ENCODE measurements around the gene KIAA1217.

The KIAA1217 gene

GRCh38 chr10:24552346-24553016 lies 343.5 kb downstream of the KIAA1217 start:
- no peaks in the 10 kb centered on the region for H3K36me3 ChIP-seq (replicated peaks)
- no peaks in the 10 kb centered on the region for H3K27me3 ChIP-seq (ENCODE audit: low read depth)
- no peaks in the 10 kb centered on the region; the same call in 1 of the 2 replicates for H3K4me1 ChIP-seq
- DNase-seq (ENCODE audit: low spot score in 2 of 2) = peak in 1 of 2 experiments; percentile 76
- no peaks in the 10 kb centered on the region for H3K9me3 ChIP-seq
- in situ Hi-C loops (cut with MboI; ENCODE audit: low sequenced_read_pairs) = no loop called here
- H3K4me3 ChIP-seq = no peak overlapping the region

GRCh38 chr10:24553051-24553612 lies 344.2 kb downstream of the KIAA1217 start:
- Histone ChIP-seq H3K36me3 (replicated peaks) (no peaks in the 10 kb centered on the region), H3K4me1 (no peaks in the 10 kb centered on the region; the same call in 1 of the 2 replicates), H3K9me3 (no peaks in the 10 kb centered on the region), H3K4me3 (no peak overlapping the region), H3K27me3 (ENCODE audit: low read depth) (no peaks in the 10 kb centered on the region)
- DNase-seq (ENCODE audit: low spot score in 2 of 2) = no peak
- in situ Hi-C loops (cut with MboI; ENCODE audit: low sequenced_read_pairs) = no loop called here

- Histone ChIP-seq H3K4me3 (no peak overlapping the region), H3K9me3 (no peaks in the 10 kb centered on the region), H3K27me3 (ENCODE audit: low read depth) (no peaks in the 10 kb centered on the region), H3K4me1 (no peaks in the 10 kb centered on the region; the same call in 1 of the 2 replicates), H3K36me3 (replicated peaks) (no peaks in the 10 kb centered on the region)
- in situ Hi-C loops (cut with MboI; ENCODE audit: low sequenced_read_pairs) = no loop called here
- DNase-seq (ENCODE audit: low spot score in 2 of 2) = no peak
Measured at GRCh38 chr10:24554036-24554435, 345.1 kb downstream of the KIAA1217 start.

- DNase-seq (ENCODE audit: low spot score in 2 of 2) = no peak
- in situ Hi-C loops (cut with MboI; ENCODE audit: low sequenced_read_pairs) = no loop called here
Measured at GRCh38 chr10:24556126-24556749, 347.3 kb downstream of the KIAA1217 start.

GRCh38 chr10:24556750-24557742 lies 348.1 kb downstream of the KIAA1217 start:
- DNase-seq (ENCODE audit: low spot score in 2 of 2) = peak; percentile 53 to 64
- H3K4me3 ChIP-seq = no peak overlapping the region
- H3K4me1 ChIP-seq = no peaks in the 10 kb centered on the region; the same call in 1 of the 2 replicates
- no peaks in the 10 kb centered on the region for H3K36me3 ChIP-seq (replicated peaks)
- H3K9me3 ChIP-seq = no peaks in the 10 kb centered on the region
- no peaks in the 10 kb centered on the region for H3K27me3 ChIP-seq (ENCODE audit: low read depth)
- in situ Hi-C loops (cut with MboI; ENCODE audit: low sequenced_read_pairs) = no loop called here

More at GRCh38 chr10:24556126-24556749, 347.3 kb downstream of the KIAA1217 start:
- Histone ChIP-seq H3K36me3 (replicated peaks) (no peaks in the 10 kb centered on the region), H3K27me3 (ENCODE audit: low read depth) (no peaks in the 10 kb centered on the region), H3K9me3 (no peaks in the 10 kb centered on the region), H3K4me1 (no peaks in the 10 kb centered on the region; the same call in 1 of the 2 replicates), H3K4me3 (no peak overlapping the region)

GRCh38 chr10:24561453-24561852 lies 352.5 kb downstream of the KIAA1217 start:
- no peak overlapping the region for H3K4me3 ChIP-seq
- H3K27me3 ChIP-seq (ENCODE audit: low read depth) = no peaks in the 10 kb centered on the region
- no peak for DNase-seq (ENCODE audit: low spot score in 2 of 2)
- H3K36me3 ChIP-seq (replicated peaks) = no peaks in the 10 kb centered on the region
- in situ Hi-C loops (cut with MboI; ENCODE audit: low sequenced_read_pairs) = no loop called here
- no peaks in the 10 kb centered on the region; the same call in 1 of the 2 replicates for H3K4me1 ChIP-seq
- no peaks in the 10 kb centered on the region for H3K9me3 ChIP-seq

- Histone ChIP-seq H3K9me3 (no peaks in the 10 kb centered on the region), H3K4me3 (no peak overlapping the region), H3K27me3 (ENCODE audit: low read depth) (no peaks in the 10 kb centered on the region), H3K4me1 (no peaks in the 10 kb centered on the region), H3K36me3 (replicated peaks) (no peaks in the 10 kb centered on the region)
- DNase-seq (ENCODE audit: low spot score in 2 of 2) = no peak
- in situ Hi-C loops (cut with MboI; ENCODE audit: low sequenced_read_pairs) = no loop called here
Measured at GRCh38 chr10:24568042-24568441, 359.1 kb downstream of the KIAA1217 start.

GRCh38 chr10:24569330-24569796 lies 360.4 kb downstream of the KIAA1217 start:
- Histone ChIP-seq H3K36me3 (replicated peaks) (no peaks in the 10 kb centered on the region), H3K9me3 (no peaks in the 10 kb centered on the region), H3K4me3 (no peak overlapping the region), H3K4me1 (no peaks in the 10 kb centered on the region), H3K27me3 (ENCODE audit: low read depth) (no peaks in the 10 kb centered on the region)
- DNase-seq (ENCODE audit: low spot score in 2 of 2) = no peak
- in situ Hi-C loops (cut with MboI; ENCODE audit: low sequenced_read_pairs) = no loop called here

- H3K9me3 ChIP-seq = no peaks in the 10 kb centered on the region
- no peaks in the 10 kb centered on the region for H3K27me3 ChIP-seq (ENCODE audit: low read depth)
- H3K36me3 ChIP-seq (replicated peaks) = no peaks in the 10 kb centered on the region
- no peak for DNase-seq (ENCODE audit: low spot score in 2 of 2)
- no peaks in the 10 kb centered on the region for H3K4me1 ChIP-seq
- no peak overlapping the region for H3K4me3 ChIP-seq
- in situ Hi-C loops (cut with MboI; ENCODE audit: low sequenced_read_pairs) = no loop called here
Measured at GRCh38 chr10:24569828-24570657, 361.1 kb downstream of the KIAA1217 start.

- DNase-seq (ENCODE audit: low spot score in 2 of 2) = no peak
- Histone ChIP-seq H3K36me3 (replicated peaks) (no peaks in the 10 kb centered on the region), H3K4me3 (no peak overlapping the region), H3K27me3 (ENCODE audit: low read depth) (no peaks in the 10 kb centered on the region), H3K9me3 (no peaks in the 10 kb centered on the region), H3K4me1 (peaks cover 6% of the 10 kb centered on the region; the same call in 1 of the 2 replicates)
- in situ Hi-C loops (cut with MboI; ENCODE audit: low sequenced_read_pairs) = no loop called here
Measured at GRCh38 chr10:24570658-24571426, 361.9 kb downstream of the KIAA1217 start.

GRCh38 chr10:24571870-24572450 lies 363.0 kb downstream of the KIAA1217 start:
- no peak overlapping the region for H3K4me3 ChIP-seq
- in situ Hi-C loops (cut with MboI; ENCODE audit: low sequenced_read_pairs) = no loop called here
- H3K27me3 ChIP-seq (ENCODE audit: low read depth) = no peaks in the 10 kb centered on the region
- DNase-seq (ENCODE audit: low spot score in 2 of 2) = no peak
- peaks cover 13% of the 10 kb centered on the region for H3K4me1 ChIP-seq
- no peaks in the 10 kb centered on the region for H3K9me3 ChIP-seq
- H3K36me3 ChIP-seq (replicated peaks) = no peaks in the 10 kb centered on the region

- Histone ChIP-seq H3K9me3 (no peaks in the 10 kb centered on the region), H3K4me1 (peaks cover 20% of the 10 kb centered on the region), H3K27me3 (ENCODE audit: low read depth) (no peaks in the 10 kb centered on the region), H3K4me3 (no peak overlapping the region), H3K36me3 (replicated peaks) (no peaks in the 10 kb centered on the region)
- no peak for DNase-seq (ENCODE audit: low spot score in 2 of 2)
- in situ Hi-C loops (cut with MboI; ENCODE audit: low sequenced_read_pairs) = no loop called here
Measured at GRCh38 chr10:24574161-24574560, 365.2 kb downstream of the KIAA1217 start.

Data from HAP-1 (cell line).